ENCODE data around the gene ATP8B2. TPM values are rescaled to one million over a fixed set of nuclear protein-coding genes. Genes with fewer than 3 reads are reported as not detected.
"Not testable (repeated sequence)": the region's sequence is repeated elsewhere in the genome, so short reads cannot be mapped to it uniquely, and the experiment has no call there.

Gene ATP8B2
- total RNA-seq, 1 donor from 2014 or later = 71.6 TPM

DNA sequence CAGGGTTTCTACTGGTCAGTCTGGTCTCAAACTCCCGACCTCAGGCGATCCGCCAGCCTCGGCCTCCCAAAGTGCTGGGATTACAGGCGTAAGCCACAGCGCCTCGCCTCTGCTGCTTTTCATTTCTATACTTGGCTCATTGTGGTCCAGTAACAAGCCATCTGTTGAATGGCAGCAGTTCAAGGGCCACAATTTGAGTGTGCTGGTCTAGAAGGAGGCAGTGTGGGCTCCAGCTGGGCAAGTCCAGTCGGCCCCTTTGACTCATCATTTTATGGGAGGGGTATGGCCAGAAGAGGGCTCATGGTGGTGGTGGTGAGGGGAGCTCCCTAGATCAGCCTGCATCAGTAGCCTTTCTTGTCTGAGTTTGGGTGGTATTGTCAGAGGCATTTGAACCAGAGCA, 33.2 kb downstream of the ATP8B2 start:
- Histone ChIP-seq H3K4me1 (ENCODE audit: insufficient read depth, low read length) (no peaks in the 10 kb centered on the region), H3K9me3 (ENCODE audit: insufficient read depth, low read depth, low read length) (no peaks in the 10 kb centered on the region), H3K4me3 (ENCODE audit: insufficient read depth, low read depth, low read length) (no peak overlapping the region), H3K4me2 (ENCODE audit: low read length) (no peak overlapping the region), H4K20me1 (ENCODE audit: insufficient read depth, low read length) (no peaks in the 10 kb centered on the region), H3K79me2 (ENCODE audit: insufficient read depth, low read length) (no peaks in the 10 kb centered on the region), H2AFZ (ENCODE audit: low read depth, low read length) (no peak overlapping the region), H3K36me3 (ENCODE audit: insufficient read depth, low read length) (no peaks in the 10 kb centered on the region), H3K27ac (ENCODE audit: low read depth, low read length) (no peak overlapping the region), H3K9ac (ENCODE audit: low read length) (no peak overlapping the region), H3K27me3 (ENCODE audit: insufficient read depth, low read length) (peaks cover 4% of the 10 kb centered on the region)
- H3K9me3 Mint-ChIP-seq (ENCODE audit: unreplicated experiment) = no peaks in the 10 kb centered on the region
- DNase-seq (ENCODE audit: low read depth) = no peak
- H3K27me3 Mint-ChIP-seq (ENCODE audit: low read depth, unreplicated experiment) = peaks cover 33% of the 10 kb centered on the region
- no peaks in the 10 kb centered on the region for H3K36me3 Mint-ChIP-seq (ENCODE audit: low read depth, unreplicated experiment)
- H3K4me1 Mint-ChIP-seq (ENCODE audit: low read depth, unreplicated experiment) = peaks cover 5% of the 10 kb centered on the region
- H3K27ac Mint-ChIP-seq (ENCODE audit: unreplicated experiment) = no peak overlapping the region
- H3K4me3 Mint-ChIP-seq (ENCODE audit: unreplicated experiment) = no peak overlapping the region
- FAIRE-seq = no peak
- TF ChIP-seq CTCF (IDR thresholded peaks at IDR 0.05; ENCODE audit: insufficient read depth, low read depth, low read length) (no peak), EZH2 (IDR thresholded peaks at IDR 0.05; ENCODE audit: insufficient read depth, low read length) (no peak)

GRCh38 chr1:154360288-154360687, 35.0 kb downstream of the ATP8B2 start:
- Histone ChIP-seq H3K36me3 (ENCODE audit: insufficient read depth, low read length) (no peaks in the 10 kb centered on the region), H3K27me3 (ENCODE audit: insufficient read depth, low read length) (peaks cover 4% of the 10 kb centered on the region), H3K9me3 (ENCODE audit: insufficient read depth, low read depth, low read length) (no peaks in the 10 kb centered on the region), H2AFZ (ENCODE audit: low read depth, low read length) (no peak overlapping the region), H3K79me2 (ENCODE audit: insufficient read depth, low read length) (no peaks in the 10 kb centered on the region), H3K4me2 (ENCODE audit: low read length) (no peak overlapping the region), H3K9ac (ENCODE audit: low read length) (no peak overlapping the region), H4K20me1 (ENCODE audit: insufficient read depth, low read length) (no peaks in the 10 kb centered on the region), H3K4me1 (ENCODE audit: insufficient read depth, low read length) (no peaks in the 10 kb centered on the region), H3K4me3 (ENCODE audit: insufficient read depth, low read depth, low read length) (no peak overlapping the region), H3K27ac (ENCODE audit: low read depth, low read length) (no peak overlapping the region)
- Mint-ChIP-seq H3K27ac (ENCODE audit: unreplicated experiment) (no peak overlapping the region), H3K27me3 (ENCODE audit: low read depth, unreplicated experiment) (peaks cover 23% of the 10 kb centered on the region), H3K4me3 (ENCODE audit: unreplicated experiment) (no peak overlapping the region), H3K4me1 (ENCODE audit: low read depth, unreplicated experiment) (no peaks in the 10 kb centered on the region), H3K9me3 (ENCODE audit: unreplicated experiment) (no peaks in the 10 kb centered on the region), H3K36me3 (ENCODE audit: low read depth, unreplicated experiment) (no peaks in the 10 kb centered on the region)
- no peak for TF ChIP-seq CTCF (IDR thresholded peaks at IDR 0.05; ENCODE audit: insufficient read depth, low read depth, low read length)
- TF ChIP-seq EZH2 (IDR thresholded peaks at IDR 0.05; ENCODE audit: insufficient read depth, low read length) = no peak
- DNase-seq (ENCODE audit: low read depth) (no peak), FAIRE-seq (no peak)

- not testable (repeated sequence) for H2AFZ ChIP-seq (ENCODE audit: low read depth, low read length); H3K27ac Mint-ChIP-seq (ENCODE audit: unreplicated experiment); DNase-seq (ENCODE audit: low read depth); H3K79me2 ChIP-seq (ENCODE audit: insufficient read depth, low read length); H3K36me3 Mint-ChIP-seq (ENCODE audit: low read depth, unreplicated experiment); H3K9me3 Mint-ChIP-seq (ENCODE audit: unreplicated experiment); H3K9me3 ChIP-seq (ENCODE audit: insufficient read depth, low read depth, low read length); H3K36me3 ChIP-seq (ENCODE audit: insufficient read depth, low read length); H3K4me1 Mint-ChIP-seq (ENCODE audit: low read depth, unreplicated experiment); H3K4me3 Mint-ChIP-seq (ENCODE audit: unreplicated experiment); H4K20me1 ChIP-seq (ENCODE audit: insufficient read depth, low read length); H3K4me2 ChIP-seq (ENCODE audit: low read length); H3K4me3 ChIP-seq (ENCODE audit: insufficient read depth, low read depth, low read length); H3K9ac ChIP-seq (ENCODE audit: low read length); H3K27me3 ChIP-seq (ENCODE audit: insufficient read depth, low read length); FAIRE-seq; H3K4me1 ChIP-seq (ENCODE audit: insufficient read depth, low read length); H3K27ac ChIP-seq (ENCODE audit: low read depth, low read length)
- H3K27me3 Mint-ChIP-seq (ENCODE audit: low read depth, unreplicated experiment) = peaks cover 22% of the 10 kb centered on the region
These were observed 35.6 kb downstream of the ATP8B2 start for GRCh38 chr1:154360881-154361280.

All from astrocyte (in vitro differentiated cells and primary cell).